ENCODE data around the gene TMEM167A.

GRCh38 chr5:83036991-83037575, 40.1 kb downstream of the TMEM167A start:
- no peak for TF ChIP-seq POLR2A (IDR thresholded peaks at IDR 0.05)
- TF ChIP-seq POLR2AphosphoS5 (IDR thresholded peaks at IDR 0.05) = no peak
- TF ChIP-seq CTCF (IDR thresholded peaks at IDR 0.05) = no peak

Measured in stomach (tissue), 4 donors.